ENCODE data around the gene RSL1D1.

- no peak for TF ChIP-seq CTCF (IDR thresholded peaks at IDR 0.05)
- TF ChIP-seq ZFX (IDR thresholded peaks at IDR 0.05; ENCODE audit: borderline replicate concordance): no peak
These were observed 45.3 kb upstream of the RSL1D1 start for GRCh38 chr16:11896486-11897176.

Data from 22Rv1 (cell line).